Measurements from ENCODE around the gene CAVIN2.

DNA sequence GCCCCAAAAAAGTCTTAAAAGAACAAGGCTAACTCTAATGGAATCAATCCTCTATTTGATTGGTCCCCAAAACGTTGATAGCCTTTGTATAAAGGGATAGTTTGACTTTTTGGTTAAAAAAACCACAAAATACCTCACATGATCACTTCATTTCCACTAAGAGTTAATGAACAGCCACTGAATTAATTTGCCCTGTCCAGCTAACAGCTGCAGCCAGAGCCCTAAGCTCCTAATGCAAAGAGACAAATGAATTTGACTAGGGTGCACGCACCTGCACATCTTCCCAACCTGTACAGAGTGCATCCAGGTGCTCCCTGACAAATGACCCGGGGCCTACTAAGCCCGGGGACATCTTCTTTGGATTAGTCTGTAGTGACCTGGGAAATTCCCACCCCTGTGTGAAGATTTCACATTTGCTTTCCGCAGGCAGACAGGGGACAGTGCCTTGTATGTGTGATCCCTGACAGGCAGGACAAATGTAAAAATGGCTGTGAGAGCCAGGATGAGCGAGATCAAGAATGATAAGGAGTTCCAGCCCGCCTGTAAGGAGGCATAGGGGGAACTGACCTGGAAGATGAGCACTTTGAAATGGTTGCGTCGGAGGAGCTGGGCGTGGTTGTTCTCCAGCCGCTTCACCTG, 893 bp downstream of the CAVIN2 start:
- no peak for TF ChIP-seq CTCF (IDR thresholded peaks at IDR 0.05)
- TF ChIP-seq POLR2A (IDR thresholded peaks at IDR 0.05) = no peak
